GM21576 (cell line): ENCODE results near the gene PLGRKT.
"Not testable (repeated sequence)": the region's sequence is repeated elsewhere in the genome, so short reads cannot be mapped to it uniquely, and the experiment has no call there.

Experiments used
- ATAC-seq: cut with Tn5 transposase; IDR thresholded peaks from one replicate; pipeline ENCODE4 v1.9.1; 2021; ENCODE audit warnings: mild to moderate bottlenecking, moderate library complexity; ENCODE audit not compliant: unreplicated experiment

PLGRKT gene

GRCh38 chr9:5437254-5438216 is at the start of gene PLGRKT:
Gene PLGRKT, minus strand, starts transcription at chr9:5437925. Its CDS starts 5,948 bp downstream, at chr9:5431977.
- ATAC-seq: peak; percentile 83

GRCh38 chr9:5486988-5487387 is 49.3 kb upstream of the PLGRKT start:
- no peak for ATAC-seq

- ATAC-seq: no peak
These were observed 47.8 kb upstream of the PLGRKT start for GRCh38 chr9:5485378-5486085.

GRCh38 chr9:5483306-5483705 is 45.6 kb upstream of the PLGRKT start:
- ATAC-seq: no peak

GRCh38 chr9:5482194-5482593 is 44.5 kb upstream of the PLGRKT start:
- no peak for ATAC-seq

- no peak for ATAC-seq
These were observed 43.8 kb upstream of the PLGRKT start for GRCh38 chr9:5481322-5482040.

- ATAC-seq: no peak
These were observed 43.2 kb upstream of the PLGRKT start for GRCh38 chr9:5480919-5481318.

GRCh38 chr9:5479994-5480694 is 42.4 kb upstream of the PLGRKT start:
- peak; percentile 52 for ATAC-seq

- ATAC-seq: peak; percentile 46
These were observed 40.5 kb upstream of the PLGRKT start for GRCh38 chr9:5478206-5478605.

GRCh38 chr9:5475611-5476010 is 37.9 kb upstream of the PLGRKT start:
- ATAC-seq: not testable (repeated sequence)

- no peak for ATAC-seq
These were observed 33.1 kb upstream of the PLGRKT start for GRCh38 chr9:5470816-5471215.

- no peak for ATAC-seq
These were observed 32.4 kb upstream of the PLGRKT start for GRCh38 chr9:5470122-5470521.

GRCh38 chr9:5468850-5469249 is 31.1 kb upstream of the PLGRKT start:
- ATAC-seq: no peak

GRCh38 chr9:5466766-5467165 is 29.0 kb upstream of the PLGRKT start:
- no peak for ATAC-seq

GRCh38 chr9:5466005-5466404 is 28.3 kb upstream of the PLGRKT start:
- no peak for ATAC-seq

- not testable (repeated sequence) for ATAC-seq
These were observed 27.2 kb upstream of the PLGRKT start for GRCh38 chr9:5464831-5465330.

- ATAC-seq: no peak
These were observed 22.4 kb upstream of the PLGRKT start for GRCh38 chr9:5460157-5460556.

- peak; percentile 51 for ATAC-seq
These were observed 21.6 kb upstream of the PLGRKT start for GRCh38 chr9:5459289-5459829.

- ATAC-seq: no peak
These were observed 17.5 kb upstream of the PLGRKT start for GRCh38 chr9:5455181-5455580.

- peak; percentile 31 for ATAC-seq
These were observed 15.9 kb upstream of the PLGRKT start for GRCh38 chr9:5453673-5454072.
